A549 treated with AZD2906 at 1 μM for 4 hours (cell line): Measurements from ENCODE around the gene GATC. TPM values are rescaled to one million over a fixed set of nuclear protein-coding genes. Genes with fewer than 3 reads are reported as not detected.

Experiments used
- total RNA-seq: library from RNA; stranded (reverse); fragments of 200-300 nt; extraction: Qiagen RNA extraction; gene quantifications from 5 replicates; pipeline ENCODE4 v1.2.3, GENCODE V29; 2022

Gene GATC
- 20.6 to 23.9 TPM (median 22.8 TPM) in 5 replicates for total RNA-seq

GRCh38 chr12:120445911-120446843 lies at the start of gene GATC, which contains the start of gene TRIAP1:
Gene GATC (plus strand): TSS chr12:120446444. CDS start chr12:120446481, 37 bp downstream.
Gene TRIAP1 (minus strand): TSS chr12:120446384. CDS start chr12:120446372, 12 bp downstream.

GRCh38 chr12:120437735-120438494 lies 8.3 kb upstream of the GATC start, which contains the start of gene COX6A1:
Gene COX6A1 (plus strand): TSS chr12:120438113. CDS start chr12:120438127, 14 bp downstream.

GRCh38 chr12:120469450-120470149 lies 23.4 kb downstream of the GATC start, which contains the start of gene SRSF9:
Gene SRSF9 (minus strand): TSS chr12:120469748. CDS start chr12:120469609, 139 bp downstream.

GRCh38 chr12:120495731-120496412 lies 49.6 kb downstream of the GATC start, which contains the start of gene DYNLL1:
Gene DYNLL1 (plus strand): TSS chr12:120496113. CDS start chr12:120496422, 309 bp downstream.

Other genes with a start within 250 kb of the GATC start
- 3,507 to 3,667 TPM (median 3,535 TPM) in 5 replicates for gene RPLP0, start 245.3 kb upstream of the GATC start, total RNA-seq
- 207 to 234 TPM (median 224 TPM) in 5 replicates for gene PXN, start 180.7 kb upstream of the GATC start, total RNA-seq
- 10.8 to 65.1 TPM in 2 of 5 replicates, not detected in the others for gene RNU4-2, start 154.5 kb upstream of the GATC start, total RNA-seq
- 97.7 TPM in 1 of 5 replicates, not detected in the others for gene RNU4-1, start 153.2 kb upstream of the GATC start, total RNA-seq
- 0.41 to 0.98 TPM (median 0.71 TPM) in 5 replicates for gene SIRT4, start 144.1 kb upstream of the GATC start, total RNA-seq
- gene PLA2G1B, start 118.7 kb upstream of the GATC start, total RNA-seq, result 0.20 TPM in 1 of 5 replicates, not detected in the others
- gene MSI1, start 77.3 kb upstream of the GATC start, total RNA-seq, result 1.0 to 1.5 TPM (median 1.3 TPM) in 5 replicates
- gene COX6A1, start 8.3 kb upstream of the GATC start, total RNA-seq, result 674 to 853 TPM (median 841 TPM) in 5 replicates
- 66.8 to 81.2 TPM (median 71.7 TPM) in 5 replicates for gene TRIAP1, start 60 bp upstream of the GATC start, total RNA-seq
- gene SRSF9, start 23.3 kb downstream of the GATC start, total RNA-seq, result 169 to 220 TPM (median 215 TPM) in 5 replicates
- 572 to 625 TPM (median 592 TPM) in 5 replicates for gene DYNLL1, start 49.7 kb downstream of the GATC start, total RNA-seq
- gene COQ5, start 82.7 kb downstream of the GATC start, total RNA-seq, result 26.3 to 29.4 TPM (median 27.7 TPM) in 5 replicates
- 86.9 to 105 TPM (median 96.6 TPM) in 5 replicates for gene RNF10, start 87.9 kb downstream of the GATC start, total RNA-seq
- 47.9 to 53.2 TPM (median 49.9 TPM) in 5 replicates for gene POP5, start 135.0 kb downstream of the GATC start, total RNA-seq
- 0.15 to 0.40 TPM (median 0.25 TPM) in 5 replicates for gene CABP1, start 194.2 kb downstream of the GATC start, total RNA-seq
- 72.1 to 89.7 TPM (median 79.4 TPM) in 5 replicates for gene MLEC, start 240.7 kb downstream of the GATC start, total RNA-seq